GM23338 (cell line): ENCODE results near the gene FXYD5.

Experiments used
- CREB1 ChIP-seq: fragments of 250-450 bp; sonication (Bioruptor Pico); IDR thresholded peaks from 2 replicates; pipeline ENCODE4 v1.5.0; 2020; ENCODE audit warnings: low read depth, mild to moderate bottlenecking, moderate library complexity
- CTCF ChIP-seq, 2 experiments: fragments of 200-600 bp in 1 of 2; sonication (generic) in 1 of 2; conservative IDR thresholded peaks; 2 replicates each; pipeline versions ENCODE4 v1.5.1 to v1.6.1; 2016 to 2017; ENCODE audit warnings: antibody characterized with exemption in 2 of 2, low read depth in 2 of 2, mild to moderate bottlenecking in 2 of 2, moderate library complexity in 1 of 2
- ETS1 ChIP-seq: IDR thresholded peaks from 2 replicates; pipeline ENCODE4 v1.6.1; 2016; ENCODE audit warnings: antibody characterized with exemption
- EZH2 ChIP-seq: fragments of 200-600 bp; sonication (generic); IDR thresholded peaks from one replicate; pipeline ENCODE4 v1.8.0; 2017; ENCODE audit warnings: antibody characterized with exemption, mild to moderate bottlenecking, low read depth; ENCODE audit not compliant: unreplicated experiment
- EZH2phosphoT487 ChIP-seq: fragments of 200-600 bp; sonication (generic); IDR thresholded peaks from one replicate; pipeline ENCODE4 v1.8.1; 2018; ENCODE audit warnings: antibody characterized with exemption; ENCODE audit not compliant: unreplicated experiment
- JUNB ChIP-seq: IDR thresholded peaks from one replicate; pipeline ENCODE4 v1.6.1; 2016; ENCODE audit warnings: antibody characterized with exemption; ENCODE audit not compliant: unreplicated experiment
- NANOG ChIP-seq: IDR thresholded peaks from 2 replicates; pipeline ENCODE4 v1.6.1; 2016; ENCODE audit warnings: antibody characterized with exemption, borderline replicate concordance
- POLR2AphosphoS5 ChIP-seq: IDR thresholded peaks from 2 replicates; pipeline ENCODE4 v1.6.1; 2016; ENCODE audit warnings: antibody characterized with exemption, low read depth
- REST ChIP-seq: IDR thresholded peaks from one replicate; pipeline ENCODE4 v1.6.1; 2018; ENCODE audit warnings: antibody characterized with exemption; ENCODE audit not compliant: unreplicated experiment
- STAT1 ChIP-seq: IDR thresholded peaks from one replicate; pipeline ENCODE4 v1.6.1; 2016; ENCODE audit warnings: antibody characterized with exemption; ENCODE audit not compliant: unreplicated experiment
- ZNF114 ChIP-seq: fragments of 250-450 bp; sonication (Bioruptor Pico); IDR thresholded peaks from 2 replicates; pipeline ENCODE4 v1.5.0; 2020; ENCODE audit warnings: mild to moderate bottlenecking, moderate library complexity
- ZNF331 ChIP-seq: fragments of 250-450 bp; sonication (Bioruptor Pico); IDR thresholded peaks from 2 replicates; pipeline ENCODE4 v1.5.0; 2020; ENCODE audit warnings: low read depth, mild to moderate bottlenecking, moderate library complexity

- no peak for TF ChIP-seq EZH2phosphoT487
- TF ChIP-seq POLR2AphosphoS5, result no peak
- TF ChIP-seq JUNB, result no peak
- TF ChIP-seq CTCF (conservative IDR thresholded peaks at IDR 0.05; ENCODE audit: low read depth in 2 of 2), result no peak
- no peak for TF ChIP-seq ZNF114
- no peak for TF ChIP-seq EZH2
- no peak for TF ChIP-seq REST
- no peak for TF ChIP-seq CREB1 (CRISPR knock-in tag)
- TF ChIP-seq NANOG, result no peak
- TF ChIP-seq STAT1, result no peak
- no peak for TF ChIP-seq ZNF331
- no peak for TF ChIP-seq ETS1
Measured at GRCh38 chr19:35108730-35109129, 45.8 kb upstream of the FXYD5 start.
